Effector memory CD4-positive, alpha-beta T cell (primary cell): ENCODE data around the gene ZNHIT1.
A peak's percentile ranks its signal among the peaks of the same experiment; 100 is the strongest.

Experiments used
- DNase-seq, 3 donors: peaks; one replicate each; pipeline ENCODE4 v3.0.0-alpha.2; 2020
- H3K27ac ChIP-seq: 2 replicates; pipeline ENCODE4 v1.7.0; 2013; ENCODE audit warnings: mild to moderate bottlenecking, low read length, moderate library complexity; ENCODE audit not compliant: insufficient read depth, poor library complexity, severe bottlenecking
- H3K27me3 ChIP-seq: replicated peaks from 2 replicates; pipeline ENCODE4 v1.7.0; 2013; ENCODE audit warnings: mild to moderate bottlenecking, low read length; ENCODE audit not compliant: insufficient read depth, control insufficient read depth, poor library complexity, severe bottlenecking
- H3K36me3 ChIP-seq: 2 replicates; pipeline ENCODE4 v1.7.0; 2013; ENCODE audit warnings: mild to moderate bottlenecking, low read length, moderate library complexity; ENCODE audit not compliant: control insufficient read depth, insufficient read depth
- H3K4me1 ChIP-seq: 2 replicates; pipeline ENCODE4 v1.7.0; 2013; ENCODE audit warnings: low read length, mild to moderate bottlenecking; ENCODE audit not compliant: control insufficient read depth, insufficient read depth, poor library complexity, severe bottlenecking
- H3K4me3 ChIP-seq: 2 replicates; pipeline ENCODE4 v1.7.0; 2013; ENCODE audit warnings: low read length, low read depth, mild to moderate bottlenecking; ENCODE audit not compliant: insufficient read depth, poor library complexity, severe bottlenecking
- H3K9me3 ChIP-seq: 2 replicates; pipeline ENCODE4 v1.7.0; 2013; ENCODE audit warnings: mild to moderate bottlenecking, low read length, moderate library complexity; ENCODE audit not compliant: control insufficient read depth

ZNHIT1 gene

GRCh38 chr7:101173752-101174244, 44.2 kb upstream of the ZNHIT1 start:
- Histone ChIP-seq H3K27me3 (peaks cover 89% of the 10 kb centered on the region), H3K4me3 (no peak overlapping the region), H3K4me1 (peaks cover 49% of the 10 kb centered on the region), H3K36me3 (no peaks in the 10 kb centered on the region), H3K27ac (no peak overlapping the region), H3K9me3 (no peaks in the 10 kb centered on the region)
- peak; percentile 42 to 47 (median 43) for DNase-seq

- Histone ChIP-seq H3K9me3 (no peaks in the 10 kb centered on the region), H3K4me1 (peaks cover 52% of the 10 kb centered on the region), H3K27me3 (peaks cover 88% of the 10 kb centered on the region), H3K4me3 (no peak overlapping the region), H3K36me3 (no peaks in the 10 kb centered on the region), H3K27ac (no peak overlapping the region)
- no peak for DNase-seq
Measured at GRCh38 chr7:101174322-101174854, 43.6 kb upstream of the ZNHIT1 start.

- DNase-seq, result no peak
- Histone ChIP-seq H3K27me3 (peaks cover 84% of the 10 kb centered on the region), H3K36me3 (no peaks in the 10 kb centered on the region), H3K9me3 (no peaks in the 10 kb centered on the region), H3K4me3 (no peak overlapping the region), H3K4me1 (peaks cover 50% of the 10 kb centered on the region), H3K27ac (no peak overlapping the region)
Measured at GRCh38 chr7:101175664-101176063, 42.3 kb upstream of the ZNHIT1 start.

DNA sequence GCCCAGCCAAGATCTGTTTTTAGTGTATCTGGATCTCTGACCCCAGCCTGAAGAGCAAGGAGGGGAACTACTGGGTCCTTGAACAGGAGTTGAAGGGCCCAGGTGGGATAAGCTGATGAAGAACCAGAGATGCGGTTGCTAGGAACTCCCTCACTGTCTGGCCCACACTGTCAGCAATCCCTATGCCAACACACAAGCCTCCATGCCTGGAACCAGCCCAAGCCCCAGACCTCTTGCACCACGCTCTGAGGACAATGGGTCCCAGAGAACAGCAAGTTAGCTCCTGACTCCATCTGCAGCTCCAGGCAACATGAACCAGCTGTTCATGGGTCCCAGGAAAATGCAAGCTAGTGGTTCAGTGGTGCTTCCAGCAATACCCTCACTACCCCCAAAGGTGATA, 40.3 kb upstream of the ZNHIT1 start:
- H3K27me3 ChIP-seq, result peaks cover 76% of the 10 kb centered on the region
- no peak for DNase-seq
- H3K4me1 ChIP-seq, result peaks cover 32% of the 10 kb centered on the region
- H3K27ac ChIP-seq, result no peak overlapping the region
- H3K4me3 ChIP-seq, result no peak overlapping the region
- no peaks in the 10 kb centered on the region for H3K9me3 ChIP-seq
- H3K36me3 ChIP-seq, result no peaks in the 10 kb centered on the region

DNA sequence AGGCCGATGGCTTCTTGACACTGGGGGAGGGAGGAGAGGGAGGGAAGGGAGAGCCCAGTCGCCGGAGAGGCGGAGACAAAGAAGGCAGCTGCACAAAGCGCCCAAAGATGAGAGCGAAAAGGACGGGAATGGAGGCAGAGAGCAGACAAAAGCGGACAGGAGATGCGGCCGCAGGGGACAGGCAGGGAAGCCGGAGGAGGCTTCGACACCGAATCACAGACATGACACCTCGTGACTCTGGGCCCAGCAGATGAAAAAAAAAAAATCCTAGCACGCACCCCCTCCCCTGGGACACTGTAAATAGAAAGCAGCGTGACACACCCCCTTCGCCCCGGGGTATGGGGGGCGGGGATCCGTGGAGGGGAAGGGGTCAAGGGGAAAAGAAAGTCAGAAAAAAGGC, 38.8 kb upstream of the ZNHIT1 start:
- no peaks in the 10 kb centered on the region for H3K36me3 ChIP-seq
- H3K9me3 ChIP-seq, result no peaks in the 10 kb centered on the region
- H3K27ac ChIP-seq, result no peak overlapping the region
- peaks cover 21% of the 10 kb centered on the region for H3K4me1 ChIP-seq
- no peak for DNase-seq
- peaks cover 62% of the 10 kb centered on the region for H3K27me3 ChIP-seq
- H3K4me3 ChIP-seq, result no peak overlapping the region

DNA sequence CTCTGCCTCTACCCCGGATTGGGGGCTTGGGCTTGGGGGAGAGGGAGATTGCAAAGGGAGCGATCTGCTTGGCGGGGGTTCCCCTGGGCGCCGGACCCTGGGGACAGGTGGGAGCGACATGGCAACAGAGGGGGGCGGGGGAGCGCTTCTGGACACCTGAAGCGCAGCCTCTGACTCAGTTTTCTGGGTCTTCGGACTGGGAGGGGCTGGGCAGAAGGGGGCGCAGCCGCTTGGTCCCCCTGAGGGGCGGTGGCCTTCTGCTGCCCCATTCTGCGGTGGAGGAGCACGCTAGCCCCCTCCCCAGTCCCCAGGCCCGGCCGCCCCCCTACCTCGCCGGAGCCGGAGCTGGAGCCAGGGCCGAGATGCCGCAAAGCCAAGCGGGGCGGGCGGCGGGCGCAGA, 38.3 kb upstream of the ZNHIT1 start:
- peaks cover 16% of the 10 kb centered on the region for H3K4me1 ChIP-seq
- H3K4me3 ChIP-seq, result no peak overlapping the region
- no peaks in the 10 kb centered on the region for H3K36me3 ChIP-seq
- DNase-seq, result no peak
- H3K27me3 ChIP-seq, result peaks cover 57% of the 10 kb centered on the region
- H3K9me3 ChIP-seq, result no peaks in the 10 kb centered on the region
- H3K27ac ChIP-seq, result no peak overlapping the region

DNA sequence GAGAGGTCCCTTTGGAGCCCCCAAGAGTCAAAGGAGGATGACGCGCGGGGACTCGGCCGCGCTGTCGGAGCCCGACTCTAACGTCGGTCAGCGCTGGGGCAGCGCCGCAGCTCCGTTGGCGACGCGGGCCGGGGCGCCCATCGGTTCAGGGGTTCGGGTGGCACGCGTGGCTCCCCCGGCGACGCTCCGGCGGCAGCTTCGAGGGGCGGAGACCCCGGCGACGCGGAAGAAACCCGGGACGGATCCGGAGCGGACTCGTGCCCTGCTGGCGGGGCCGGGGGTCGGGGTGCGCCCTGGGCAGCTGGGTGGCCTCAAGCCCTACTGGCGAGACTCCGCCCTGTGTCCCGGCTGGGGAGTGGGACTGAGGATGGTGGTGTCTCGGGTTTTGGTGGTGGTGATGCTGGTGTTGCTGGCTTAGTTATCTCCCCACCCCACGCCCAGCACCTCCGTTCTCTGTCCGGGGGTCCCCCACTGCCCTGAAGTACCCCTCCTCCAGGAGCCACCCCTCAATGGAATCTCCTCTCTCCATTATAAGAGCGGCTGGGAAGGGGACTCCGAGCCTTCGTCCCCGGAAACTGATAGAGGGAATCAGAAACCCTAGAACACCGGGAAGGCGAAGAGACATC, 37.7 kb upstream of the ZNHIT1 start, which contains the start of gene NAT16:
TSS of gene NAT16 (minus strand) at position 164 of the 626 bp plus-strand sequence. CDS start 5,486 bp downstream, outside the sequence.
- Histone ChIP-seq H3K27ac (no peak within 1 kb of the TSS), H3K4me1 (peaks cover 16% of the 10 kb centered on the region), H3K27me3 (peaks cover 53% of the 10 kb centered on the region), H3K9me3 (no peaks in the 10 kb centered on the region), H3K4me3 (no peak within 1 kb of the TSS), H3K36me3 (no peaks in the 10 kb centered on the region)
- no peak for DNase-seq

DNA sequence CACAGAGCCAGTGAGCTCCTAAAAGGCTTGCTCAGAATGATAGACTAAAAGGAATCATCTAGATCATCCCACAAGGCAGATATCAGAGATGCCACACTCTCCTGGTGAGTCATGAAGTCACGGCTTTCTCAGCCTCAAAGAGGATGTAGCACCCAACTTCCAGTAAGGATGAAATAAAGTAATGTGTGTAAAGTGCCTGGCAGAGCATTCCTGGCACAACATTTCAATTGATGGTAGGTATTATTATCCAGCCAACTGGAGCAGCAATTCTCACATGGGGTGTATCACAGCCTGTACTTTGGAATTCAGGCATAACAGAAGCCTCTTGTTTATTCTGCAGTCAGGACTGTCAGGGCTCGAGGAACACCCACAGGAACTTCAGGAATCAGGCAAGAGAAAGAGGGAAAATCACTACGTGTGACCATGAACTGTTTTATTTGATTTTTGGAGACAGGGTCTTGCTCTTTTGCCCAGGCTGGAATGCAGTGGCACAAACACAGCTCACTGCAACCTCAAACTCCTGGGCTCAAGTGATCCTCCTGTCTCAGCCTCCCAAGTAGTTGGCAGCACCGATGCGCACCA, 32.6 kb upstream of the ZNHIT1 start:
- DNase-seq, result no peak

DNA sequence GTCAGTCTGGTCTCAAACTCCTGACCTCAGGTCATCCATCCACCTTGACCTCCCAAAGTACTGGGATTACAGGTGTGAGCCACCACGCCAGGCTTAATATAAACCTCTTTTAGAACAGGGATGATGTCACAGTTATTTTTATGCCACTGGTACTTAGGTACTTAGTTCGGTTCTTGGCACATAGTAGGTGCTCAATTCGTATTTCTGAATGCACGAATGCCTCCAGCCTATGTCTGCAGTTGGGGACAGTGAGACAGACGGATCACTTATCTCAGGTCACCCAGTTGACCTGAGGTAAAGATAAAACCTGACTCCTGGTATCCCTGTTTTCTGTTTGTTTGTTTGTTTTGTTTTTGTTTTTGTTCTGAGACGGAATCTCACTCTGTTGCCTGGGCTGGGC, 31.8 kb upstream of the ZNHIT1 start:
- H3K27me3 ChIP-seq, result peaks cover 8% of the 10 kb centered on the region
- DNase-seq, result no peak
- H3K36me3 ChIP-seq, result no peaks in the 10 kb centered on the region
- H3K9me3 ChIP-seq, result no peaks in the 10 kb centered on the region
- no peak overlapping the region for H3K27ac ChIP-seq
- H3K4me3 ChIP-seq, result no peak overlapping the region
- no peaks in the 10 kb centered on the region for H3K4me1 ChIP-seq

More for the DNA sequence above, 32.6 kb upstream of the ZNHIT1 start:
- H3K27me3 ChIP-seq, result peaks cover 14% of the 10 kb centered on the region
- peaks cover 2% of the 10 kb centered on the region for H3K4me1 ChIP-seq
- no peaks in the 10 kb centered on the region for H3K9me3 ChIP-seq
- no peak overlapping the region for H3K27ac ChIP-seq
- no peaks in the 10 kb centered on the region for H3K36me3 ChIP-seq
- H3K4me3 ChIP-seq, result no peak overlapping the region

GRCh38 chr7:101186844-101187428, 31.0 kb upstream of the ZNHIT1 start:
- H3K4me3 ChIP-seq, result no peak overlapping the region
- no peaks in the 10 kb centered on the region for H3K9me3 ChIP-seq
- DNase-seq, result no peak
- H3K27ac ChIP-seq, result no peak overlapping the region
- H3K36me3 ChIP-seq, result no peaks in the 10 kb centered on the region
- H3K4me1 ChIP-seq, result no peaks in the 10 kb centered on the region
- peaks cover 7% of the 10 kb centered on the region for H3K27me3 ChIP-seq
